ENCODE results near the gene MPC2. TPM values are rescaled to one million over a fixed set of nuclear protein-coding genes. Genes with fewer than 3 reads are reported as not detected.

The MPC2 gene
- total RNA-seq, 2 donors from 2014 or later = 17.6 to 33.8 TPM

DNA sequence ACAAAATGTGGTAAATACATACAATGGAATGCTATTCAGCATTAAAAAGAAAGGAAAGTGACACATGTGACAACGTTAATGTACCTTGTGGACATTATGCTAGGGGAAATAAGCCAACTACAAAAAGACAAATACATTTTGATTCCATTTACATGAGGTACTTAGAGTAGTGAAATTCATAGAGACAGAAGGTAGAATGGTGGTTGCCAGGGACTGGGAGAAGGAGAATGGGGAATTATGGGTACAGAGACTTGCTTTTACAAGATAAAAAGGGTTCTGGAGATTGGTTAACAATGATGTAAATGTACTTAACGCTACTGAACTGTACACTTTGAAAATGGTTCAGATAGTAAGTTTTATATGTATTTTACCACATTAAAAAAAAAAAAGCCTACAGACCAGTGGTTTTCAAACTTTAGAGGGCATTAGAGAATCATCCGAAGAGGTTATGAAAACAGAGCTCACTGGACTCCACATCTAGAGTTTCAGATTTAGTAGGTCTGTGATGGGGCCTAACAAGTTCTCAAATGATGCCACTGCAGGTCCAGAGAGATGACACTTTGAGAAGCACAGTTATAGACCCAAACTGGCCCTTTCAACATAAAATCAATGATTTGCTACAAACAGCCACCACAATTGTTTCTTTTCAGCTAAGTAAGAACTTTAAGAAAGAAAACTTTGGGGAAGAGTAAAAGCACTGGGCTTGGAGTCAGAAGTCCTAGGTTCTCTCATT lies 13.4 kb downstream of the MPC2 start:
- H3K9me3 ChIP-seq = no peaks in the 10 kb centered on the region
- TF ChIP-seq, protein P1, sequence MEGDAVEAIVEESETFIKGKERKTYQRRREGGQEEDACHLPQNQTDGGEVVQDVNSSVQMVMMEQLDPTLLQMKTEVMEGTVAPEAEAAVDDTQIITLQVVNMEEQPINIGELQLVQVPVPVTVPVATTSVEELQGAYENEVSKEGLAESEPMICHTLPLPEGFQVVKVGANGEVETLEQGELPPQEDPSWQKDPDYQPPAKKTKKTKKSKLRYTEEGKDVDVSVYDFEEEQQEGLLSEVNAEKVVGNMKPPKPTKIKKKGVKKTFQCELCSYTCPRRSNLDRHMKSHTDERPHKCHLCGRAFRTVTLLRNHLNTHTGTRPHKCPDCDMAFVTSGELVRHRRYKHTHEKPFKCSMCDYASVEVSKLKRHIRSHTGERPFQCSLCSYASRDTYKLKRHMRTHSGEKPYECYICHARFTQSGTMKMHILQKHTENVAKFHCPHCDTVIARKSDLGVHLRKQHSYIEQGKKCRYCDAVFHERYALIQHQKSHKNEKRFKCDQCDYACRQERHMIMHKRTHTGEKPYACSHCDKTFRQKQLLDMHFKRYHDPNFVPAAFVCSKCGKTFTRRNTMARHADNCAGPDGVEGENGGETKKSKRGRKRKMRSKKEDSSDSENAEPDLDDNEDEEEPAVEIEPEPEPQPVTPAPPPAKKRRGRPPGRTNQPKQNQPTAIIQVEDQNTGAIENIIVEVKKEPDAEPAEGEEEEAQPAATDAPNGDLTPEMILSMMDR (IDR thresholded peaks at IDR 0.05) = no peak
- no peak overlapping the region for H3K4me3 ChIP-seq
- no peaks in the 10 kb centered on the region for H3K27me3 ChIP-seq (replicated peaks; ENCODE audit: insufficient read depth)
- no peak for DNase-seq (ENCODE audit: low spot score)
- peaks cover 11 to 19% of the 10 kb centered on the region in 2 donors for H3K4me1 ChIP-seq (ENCODE audit: control insufficient read depth in 1 of 2, low read depth in 2 of 2)
- H3K27ac ChIP-seq = no peak overlapping the region
- ATAC-seq (ENCODE audit: insufficient number of reproducible peaks, low FRiP score, low read depth) = no peak
- no peaks in the 10 kb centered on the region for H3K36me3 ChIP-seq

GRCh38 chr1:167922611-167923074 lies 14.2 kb downstream of the MPC2 start:
- DNase-seq (ENCODE audit: low spot score) (no peak), ATAC-seq (ENCODE audit: insufficient number of reproducible peaks, low FRiP score, low read depth) (no peak)
- Histone ChIP-seq H3K9me3 (no peaks in the 10 kb centered on the region), H3K36me3 (no peaks in the 10 kb centered on the region), H3K4me3 (no peak overlapping the region), H3K4me1 (ENCODE audit: control insufficient read depth in 1 of 2, low read depth in 2 of 2) (peaks cover 11 to 19% of the 10 kb centered on the region in 2 donors), H3K27me3 (replicated peaks; ENCODE audit: insufficient read depth) (no peaks in the 10 kb centered on the region), H3K27ac (no peak overlapping the region)
- TF ChIP-seq, protein P1 (IDR thresholded peaks at IDR 0.05) = no peak

DNA sequence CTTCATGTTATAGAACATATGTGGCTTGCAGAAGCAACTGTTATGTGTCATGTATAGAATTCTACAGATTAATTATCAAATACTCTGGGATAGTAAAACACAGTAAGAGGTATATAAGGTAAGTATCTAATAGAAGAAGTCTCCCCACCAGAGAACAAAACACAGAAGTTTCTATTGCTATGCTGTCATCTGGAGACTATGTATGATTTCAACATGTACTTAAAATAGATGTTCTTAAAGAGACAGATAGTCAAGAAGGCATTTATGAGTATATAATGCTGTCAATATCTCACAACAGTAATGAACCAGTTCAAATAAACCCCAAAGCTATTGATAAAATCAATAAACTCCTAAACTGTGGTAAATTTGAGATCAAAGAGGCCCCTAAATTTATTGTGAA lies 14.8 kb downstream of the MPC2 start:
- H3K4me1 ChIP-seq (ENCODE audit: control insufficient read depth in 1 of 2, low read depth in 2 of 2) = peaks cover 11 to 19% of the 10 kb centered on the region in 2 donors
- ATAC-seq (ENCODE audit: insufficient number of reproducible peaks, low FRiP score, low read depth) (no peak), DNase-seq (ENCODE audit: low spot score) (no peak)
- H3K27ac ChIP-seq = no peak overlapping the region
- TF ChIP-seq, protein P1 (IDR thresholded peaks at IDR 0.05) = no peak
- no peaks in the 10 kb centered on the region for H3K9me3 ChIP-seq
- H3K27me3 ChIP-seq (replicated peaks; ENCODE audit: insufficient read depth) = no peaks in the 10 kb centered on the region
- no peaks in the 10 kb centered on the region for H3K36me3 ChIP-seq
- peak overlapping the region; percentile 12 for H3K4me3 ChIP-seq

DNA sequence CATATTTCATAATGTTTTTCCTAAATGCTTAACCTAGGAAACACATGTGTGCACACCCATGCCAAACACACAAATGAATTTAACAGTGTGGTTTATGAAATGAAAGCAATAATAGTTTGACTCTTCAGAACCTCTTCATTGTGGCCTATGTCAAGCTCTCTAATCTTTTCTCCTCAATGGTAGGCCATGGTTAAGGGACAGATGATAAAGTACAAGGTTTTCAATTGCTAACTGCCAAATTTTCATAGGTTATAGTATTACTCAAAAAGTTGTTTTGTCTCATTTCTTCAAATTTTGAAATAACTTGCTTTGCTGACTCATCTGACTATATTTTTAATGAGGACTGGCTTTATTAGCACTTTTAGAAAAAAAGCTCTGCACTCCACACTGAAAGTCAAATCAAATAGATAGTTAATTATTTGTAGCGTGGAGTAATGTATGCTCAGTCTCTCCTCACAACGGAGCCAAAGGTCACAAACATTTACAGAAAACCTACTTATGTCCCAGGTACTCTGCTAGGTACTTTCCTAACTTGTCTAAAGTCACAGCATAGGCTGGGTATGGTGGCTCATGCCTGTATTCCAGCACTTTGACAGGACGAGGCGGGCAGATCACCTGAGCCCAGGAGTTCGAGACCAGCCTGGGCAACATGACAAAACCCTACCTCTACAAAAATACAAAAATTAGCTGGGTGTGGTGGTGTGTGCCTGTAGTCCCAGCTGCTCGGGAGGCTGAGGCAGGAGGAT lies 19.9 kb downstream of the MPC2 start:
- Histone ChIP-seq H3K4me1 (ENCODE audit: control insufficient read depth in 1 of 2, low read depth in 2 of 2) (peaks cover 3% of the 10 kb centered on the region in 2 donors), H3K9me3 (no peaks in the 10 kb centered on the region), H3K36me3 (peaks cover 5% of the 10 kb centered on the region), H3K27me3 (replicated peaks; ENCODE audit: insufficient read depth) (no peaks in the 10 kb centered on the region), H3K4me3 (no peak overlapping the region), H3K27ac (no peak overlapping the region)
- no peak for DNase-seq (ENCODE audit: low spot score)
- TF ChIP-seq, protein P1 (IDR thresholded peaks at IDR 0.05) = no peak
- ATAC-seq (ENCODE audit: insufficient number of reproducible peaks, low FRiP score, low read depth) = no peak

- TF ChIP-seq, protein P1 (IDR thresholded peaks at IDR 0.05) = no peak
- Histone ChIP-seq H3K27me3 (replicated peaks; ENCODE audit: insufficient read depth) (no peaks in the 10 kb centered on the region), H3K36me3 (peaks cover 5% of the 10 kb centered on the region), H3K4me1 (ENCODE audit: control insufficient read depth in 1 of 2, low read depth in 2 of 2) (peaks cover 10 to 16% of the 10 kb centered on the region in 2 donors), H3K27ac (no peak overlapping the region), H3K4me3 (no peak overlapping the region), H3K9me3 (no peaks in the 10 kb centered on the region)
- DNase-seq (ENCODE audit: low spot score) (no peak), ATAC-seq (ENCODE audit: insufficient number of reproducible peaks, low FRiP score, low read depth) (no peak)
Observed at GRCh38 chr1:167915569-167915968, 21.3 kb downstream of the MPC2 start.

Measured in thoracic aorta (tissue), 2 donors.